ENCODE measurements around the gene GRIK4. TPM values are rescaled to one million over a fixed set of nuclear protein-coding genes. Genes with fewer than 3 reads are reported as not detected.

GRIK4 gene
- total RNA-seq, 2 experiments from 2014 or later: not detected

DNA sequence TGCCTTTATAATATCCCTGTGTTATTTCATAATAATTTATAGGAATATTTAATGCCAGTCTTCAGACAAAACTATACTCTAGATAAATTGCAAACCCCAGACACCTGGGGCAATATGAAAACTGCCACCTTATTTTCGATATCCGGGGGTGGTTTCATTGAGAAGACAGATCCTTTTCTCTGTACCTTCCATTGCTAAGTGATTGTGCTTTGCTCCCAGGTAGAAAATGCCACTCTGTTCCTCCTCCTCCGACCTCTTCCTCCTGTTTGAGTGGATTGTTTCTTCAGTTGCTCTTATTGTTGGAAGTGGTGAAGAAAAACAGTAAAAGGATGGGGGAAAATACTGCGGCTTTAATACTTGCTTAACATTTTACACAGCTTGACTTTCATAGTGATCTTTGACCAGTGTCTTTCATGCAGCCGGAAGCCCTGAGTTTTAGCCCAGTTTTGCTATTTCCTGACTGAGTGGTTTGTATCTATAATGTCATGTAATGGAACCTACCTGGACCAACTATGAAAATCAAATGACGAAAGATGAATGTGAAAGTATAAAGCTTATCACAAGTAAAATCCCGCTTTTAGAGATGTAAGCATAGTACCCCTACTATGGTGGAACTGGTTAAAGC, 5.6 kb upstream of the GRIK4 start:
- no peak for DNase-seq
- TF ChIP-seq CTCF (IDR thresholded peaks at IDR 0.05): no peak
- Mint-ChIP-seq H3K27me3 (peaks cover 53% of the 10 kb centered on the region), H3K9me3 (no peaks in the 10 kb centered on the region), H3K4me1 (ENCODE audit: low read depth) (no peaks in the 10 kb centered on the region), H3K36me3 (ENCODE audit: low read depth) (no peaks in the 10 kb centered on the region), H3K27ac (no peak overlapping the region), H3K4me3 (no peak overlapping the region)
- intact Hi-C loops (cut with micrococcal nuclease): loop anchor here (5.0 kb wide), 1 partner anchor 181 kb away; no protein-coding TSS in a partner anchor
- ATAC-seq: no peak
- POLR2A ChIA-PET: no interaction called here
- CTCF ChIA-PET: interaction anchor here (1.5 kb wide), 2 partner anchors 170 to 178 kb away, joined by 3 to 4 read pairs; partner anchors contain the start of gene ARHGEF12

DNA sequence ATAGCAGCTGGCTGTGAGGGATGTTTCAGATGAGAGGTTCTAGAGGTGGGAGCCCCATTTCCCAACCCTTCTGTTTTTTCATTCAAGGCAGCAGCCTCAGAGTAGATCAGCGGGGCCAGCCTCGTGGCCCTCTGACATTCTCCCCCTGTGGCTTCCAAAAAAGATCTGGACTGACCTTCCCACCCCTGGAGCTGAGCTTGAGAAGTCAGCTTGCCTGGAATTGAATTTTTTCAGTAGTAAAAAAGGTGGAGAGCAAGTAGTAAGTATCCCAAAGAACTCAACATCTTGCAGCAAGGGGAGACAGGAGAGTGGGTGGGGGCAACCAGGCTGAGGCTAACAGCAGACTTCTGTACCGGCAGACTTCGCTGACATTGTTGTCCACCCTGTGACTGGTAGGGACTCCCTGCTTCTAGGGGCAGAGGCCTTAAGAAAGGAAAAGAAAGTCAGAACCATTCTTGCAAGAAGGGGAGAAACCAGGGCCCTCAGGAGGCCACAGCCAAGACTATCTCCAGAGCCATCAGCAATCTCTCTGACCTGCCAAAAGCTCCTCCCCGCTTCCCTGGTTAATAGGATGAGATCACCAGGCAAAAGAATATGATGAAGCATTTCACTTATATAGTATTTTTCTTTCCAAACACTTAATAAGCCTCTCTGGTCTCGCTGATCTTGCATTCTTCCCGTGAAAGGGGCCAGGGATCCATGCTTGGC, 2.0 kb upstream of the GRIK4 start:
- TF ChIP-seq CTCF (IDR thresholded peaks at IDR 0.05): no peak
- CTCF ChIA-PET: interaction anchor here (0.8 to 3.8 kb wide), 6 partner anchors 10 to 685 kb away, joined by 3 to 42 read pairs (median 6); no protein-coding TSS in a partner anchor
- Mint-ChIP-seq H3K36me3 (ENCODE audit: low read depth) (no peaks in the 10 kb centered on the region), H3K9me3 (no peaks in the 10 kb centered on the region), H3K27ac (no peak overlapping the region), H3K4me3 (no peak overlapping the region), H3K4me1 (ENCODE audit: low read depth) (no peaks in the 10 kb centered on the region), H3K27me3 (peaks cover 55% of the 10 kb centered on the region)
- ATAC-seq (no peak), DNase-seq (no peak)
- intact Hi-C loops (cut with micrococcal nuclease): loop anchor here (5.0 to 10.0 kb wide), 3 partner anchors 178 to 685 kb away; no protein-coding TSS in a partner anchor
- POLR2A ChIA-PET: no interaction called here

GRCh38 chr11:120510406-120511115, 987 bp upstream of the GRIK4 start:
- Mint-ChIP-seq H3K4me3 (no peak overlapping the region), H3K27ac (no peak overlapping the region), H3K27me3 (peaks cover 59% of the 10 kb centered on the region), H3K4me1 (ENCODE audit: low read depth) (no peaks in the 10 kb centered on the region), H3K36me3 (ENCODE audit: low read depth) (no peaks in the 10 kb centered on the region), H3K9me3 (no peaks in the 10 kb centered on the region)
- DNase-seq: no peak
- no peak for TF ChIP-seq CTCF (IDR thresholded peaks at IDR 0.05)
- intact Hi-C loops (cut with micrococcal nuclease): loop anchor here (10.0 kb wide), 2 partner anchors 444 to 684 kb away; no protein-coding TSS in a partner anchor
- ChIA-PET POLR2A (no interaction called here), CTCF (interaction anchor here (0.8 to 3.8 kb wide), 11 partner anchors 9 to 684 kb away, joined by 3 to 42 read pairs (median 6); no protein-coding TSS in a partner anchor)
- no peak for ATAC-seq

- H3K4me3 Mint-ChIP-seq: no peak overlapping the region
- H3K4me1 Mint-ChIP-seq (ENCODE audit: low read depth): no peaks in the 10 kb centered on the region
- TF ChIP-seq CTCF (IDR thresholded peaks at IDR 0.05): no peak
- POLR2A ChIA-PET: no interaction called here
- DNase-seq (no peak), ATAC-seq (no peak)
- H3K9me3 Mint-ChIP-seq: no peaks in the 10 kb centered on the region
- intact Hi-C loops (cut with micrococcal nuclease): loop anchor here (10.0 kb wide), 2 partner anchors 443 to 683 kb away; no protein-coding TSS in a partner anchor
- H3K36me3 Mint-ChIP-seq (ENCODE audit: low read depth): no peaks in the 10 kb centered on the region
- H3K27ac Mint-ChIP-seq: no peak overlapping the region
- CTCF ChIA-PET: interaction anchor here (0.6 to 3.8 kb wide), 13 partner anchors 10 to 683 kb away, joined by 3 to 42 read pairs (median 3); no protein-coding TSS in a partner anchor
- H3K27me3 Mint-ChIP-seq: peaks cover 54% of the 10 kb centered on the region
Observed at GRCh38 chr11:120511820-120512738, 531 bp downstream of the GRIK4 start.
